A549 (cell line): ENCODE results near the gene TCEANC2.

Experiments
- CBX8 ChIP-seq: fragments of 200-600 bp; sonication (generic); IDR thresholded peaks from 2 replicates; pipeline ENCODE4 v1.6.1; 2016
- POLR2A ChIP-seq: IDR thresholded peaks from 2 replicates; pipeline ENCODE4 v1.6.1; 2012; ENCODE audit warnings: mild to moderate bottlenecking, low read length
- TF ChIP-seq, protein P1 (sequence below): fragments of >200 bp; sonication (Bioruptor Twin); formaldehyde crosslinking; IDR thresholded peaks from 3 replicates; pipeline ENCODE4 v1.5.1; 2016
- TF ChIP-seq, protein P2 (sequence below): fragments of 250-450 bp; sonication (Bioruptor Pico); IDR thresholded peaks from 2 replicates; pipeline ENCODE4 v1.5.0; 2020; ENCODE audit warnings: low read depth, mild to moderate bottlenecking, moderate library complexity
- TF ChIP-seq, protein P3 (sequence below): IDR thresholded peaks from 2 replicates; pipeline ENCODE4 v1.6.1; 2012

DNA sequence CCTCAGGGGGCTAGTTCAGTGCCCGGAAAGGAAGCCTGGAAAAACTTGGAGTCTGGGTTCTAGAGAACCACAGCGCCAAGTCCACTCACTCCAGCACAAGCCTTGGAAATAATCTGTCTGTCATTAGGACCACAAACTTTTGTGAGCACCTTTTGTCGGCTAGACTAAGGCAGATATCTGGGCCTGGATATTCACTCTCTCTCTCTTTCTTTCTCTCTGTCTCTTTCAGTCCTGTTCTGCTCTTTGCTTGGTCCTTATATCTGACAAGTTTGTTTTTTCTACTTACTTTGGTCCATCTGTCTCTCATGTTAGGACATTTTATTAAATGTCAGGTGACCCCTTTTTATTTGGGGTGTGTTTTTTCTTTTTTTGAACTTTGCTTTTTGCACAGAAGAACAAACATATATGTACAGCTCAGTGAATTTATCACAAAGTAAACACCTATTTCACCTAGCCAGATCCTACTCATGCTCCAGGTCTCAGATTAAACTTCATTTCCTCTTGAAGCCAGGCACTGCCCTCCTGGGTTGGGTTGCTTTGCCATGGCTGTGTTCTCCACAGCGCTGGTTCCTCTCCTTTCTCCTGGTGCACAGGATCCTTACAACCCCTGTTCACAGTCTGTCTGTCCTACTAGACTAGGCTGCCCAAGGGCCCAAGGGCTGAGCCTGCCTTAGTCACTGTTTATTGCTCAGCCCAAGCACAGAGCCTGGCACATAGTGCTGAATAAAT lies 40.8 kb downstream of the TCEANC2 start:
- TF ChIP-seq, protein P1, sequence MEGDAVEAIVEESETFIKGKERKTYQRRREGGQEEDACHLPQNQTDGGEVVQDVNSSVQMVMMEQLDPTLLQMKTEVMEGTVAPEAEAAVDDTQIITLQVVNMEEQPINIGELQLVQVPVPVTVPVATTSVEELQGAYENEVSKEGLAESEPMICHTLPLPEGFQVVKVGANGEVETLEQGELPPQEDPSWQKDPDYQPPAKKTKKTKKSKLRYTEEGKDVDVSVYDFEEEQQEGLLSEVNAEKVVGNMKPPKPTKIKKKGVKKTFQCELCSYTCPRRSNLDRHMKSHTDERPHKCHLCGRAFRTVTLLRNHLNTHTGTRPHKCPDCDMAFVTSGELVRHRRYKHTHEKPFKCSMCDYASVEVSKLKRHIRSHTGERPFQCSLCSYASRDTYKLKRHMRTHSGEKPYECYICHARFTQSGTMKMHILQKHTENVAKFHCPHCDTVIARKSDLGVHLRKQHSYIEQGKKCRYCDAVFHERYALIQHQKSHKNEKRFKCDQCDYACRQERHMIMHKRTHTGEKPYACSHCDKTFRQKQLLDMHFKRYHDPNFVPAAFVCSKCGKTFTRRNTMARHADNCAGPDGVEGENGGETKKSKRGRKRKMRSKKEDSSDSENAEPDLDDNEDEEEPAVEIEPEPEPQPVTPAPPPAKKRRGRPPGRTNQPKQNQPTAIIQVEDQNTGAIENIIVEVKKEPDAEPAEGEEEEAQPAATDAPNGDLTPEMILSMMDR = no peak
- TF ChIP-seq POLR2A (no peak), CBX8 (no peak)
- TF ChIP-seq, protein P2, sequence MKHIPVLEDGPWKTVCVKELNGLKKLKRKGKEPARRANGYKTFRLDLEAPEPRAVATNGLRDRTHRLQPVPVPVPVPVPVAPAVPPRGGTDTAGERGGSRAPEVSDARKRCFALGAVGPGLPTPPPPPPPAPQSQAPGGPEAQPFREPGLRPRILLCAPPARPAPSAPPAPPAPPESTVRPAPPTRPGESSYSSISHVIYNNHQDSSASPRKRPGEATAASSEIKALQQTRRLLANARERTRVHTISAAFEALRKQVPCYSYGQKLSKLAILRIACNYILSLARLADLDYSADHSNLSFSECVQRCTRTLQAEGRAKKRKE (CRISPR knock-in tag) = no peak
- TF ChIP-seq, protein P3, sequence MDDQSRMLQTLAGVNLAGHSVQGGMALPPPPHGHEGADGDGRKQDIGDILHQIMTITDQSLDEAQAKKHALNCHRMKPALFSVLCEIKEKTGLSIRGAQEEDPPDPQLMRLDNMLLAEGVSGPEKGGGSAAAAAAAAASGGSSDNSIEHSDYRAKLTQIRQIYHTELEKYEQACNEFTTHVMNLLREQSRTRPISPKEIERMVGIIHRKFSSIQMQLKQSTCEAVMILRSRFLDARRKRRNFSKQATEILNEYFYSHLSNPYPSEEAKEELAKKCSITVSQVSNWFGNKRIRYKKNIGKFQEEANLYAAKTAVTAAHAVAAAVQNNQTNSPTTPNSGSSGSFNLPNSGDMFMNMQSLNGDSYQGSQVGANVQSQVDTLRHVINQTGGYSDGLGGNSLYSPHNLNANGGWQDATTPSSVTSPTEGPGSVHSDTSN = no peak
